ENCODE results near the gene OTULIN. TPM values are rescaled to one million over a fixed set of nuclear protein-coding genes. Genes with fewer than 3 reads are reported as not detected.
A peak's percentile ranks its signal among the peaks of the same experiment; 100 is the strongest.

The OTULIN gene
- total RNA-seq, 1 donor from 2014 or later = 33.0 TPM

DNA sequence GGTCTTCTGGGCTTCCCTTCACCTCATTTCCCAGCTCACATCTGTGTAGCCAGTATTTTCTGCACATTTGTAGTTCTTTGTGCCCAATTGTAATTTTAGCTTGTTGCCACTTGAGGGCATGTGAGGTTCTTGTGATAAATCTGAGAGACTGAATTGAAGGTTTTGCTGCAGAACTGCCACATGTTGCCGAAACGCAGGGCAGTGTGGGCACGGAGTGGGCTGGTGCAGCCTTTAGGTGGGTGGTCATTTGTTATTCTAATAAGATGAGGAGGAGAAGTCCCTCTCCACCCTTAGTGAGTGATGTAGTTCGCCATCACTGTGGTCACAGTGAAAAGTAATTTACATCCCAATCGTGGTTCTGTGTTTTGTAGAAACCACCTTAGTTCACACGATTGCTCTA lies 21.2 kb downstream of the OTULIN start:
- DNase-seq (no peak), ATAC-seq (peak; percentile 30 to 55)
- TF ChIP-seq, protein P1, sequence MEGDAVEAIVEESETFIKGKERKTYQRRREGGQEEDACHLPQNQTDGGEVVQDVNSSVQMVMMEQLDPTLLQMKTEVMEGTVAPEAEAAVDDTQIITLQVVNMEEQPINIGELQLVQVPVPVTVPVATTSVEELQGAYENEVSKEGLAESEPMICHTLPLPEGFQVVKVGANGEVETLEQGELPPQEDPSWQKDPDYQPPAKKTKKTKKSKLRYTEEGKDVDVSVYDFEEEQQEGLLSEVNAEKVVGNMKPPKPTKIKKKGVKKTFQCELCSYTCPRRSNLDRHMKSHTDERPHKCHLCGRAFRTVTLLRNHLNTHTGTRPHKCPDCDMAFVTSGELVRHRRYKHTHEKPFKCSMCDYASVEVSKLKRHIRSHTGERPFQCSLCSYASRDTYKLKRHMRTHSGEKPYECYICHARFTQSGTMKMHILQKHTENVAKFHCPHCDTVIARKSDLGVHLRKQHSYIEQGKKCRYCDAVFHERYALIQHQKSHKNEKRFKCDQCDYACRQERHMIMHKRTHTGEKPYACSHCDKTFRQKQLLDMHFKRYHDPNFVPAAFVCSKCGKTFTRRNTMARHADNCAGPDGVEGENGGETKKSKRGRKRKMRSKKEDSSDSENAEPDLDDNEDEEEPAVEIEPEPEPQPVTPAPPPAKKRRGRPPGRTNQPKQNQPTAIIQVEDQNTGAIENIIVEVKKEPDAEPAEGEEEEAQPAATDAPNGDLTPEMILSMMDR (IDR thresholded peaks at IDR 0.05) = peak; percentile 58
- Histone ChIP-seq H3K4me1 (no peaks in the 10 kb centered on the region), H3K27me3 (ENCODE audit: low read depth) (no peaks in the 10 kb centered on the region), H3K4me3 (no peak overlapping the region), H3K27ac (no peak overlapping the region), H3K9me3 (peaks cover 8% of the 10 kb centered on the region), H3K36me3 (peaks cover 91% of the 10 kb centered on the region)
- intact Hi-C loops (cut with DNase I) = no loop called here

DNA sequence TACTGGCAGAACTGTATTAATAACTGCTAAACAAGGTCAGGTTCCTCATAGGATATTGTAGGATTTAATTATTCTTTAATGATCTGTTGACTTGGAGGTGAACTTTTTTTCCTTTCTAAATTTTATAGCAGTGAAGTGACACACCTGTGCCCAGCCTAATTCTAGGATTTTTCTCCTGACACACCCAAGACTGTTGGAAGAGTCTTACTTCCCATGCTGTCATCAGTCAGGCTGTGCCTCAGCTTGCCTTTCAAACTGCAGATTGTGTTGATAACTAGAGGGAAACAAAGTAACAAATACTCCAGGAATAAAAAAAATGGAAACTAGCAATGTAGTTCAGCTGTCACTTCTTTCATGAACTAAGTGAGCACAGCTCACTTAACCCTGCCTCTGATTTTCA lies 22.0 kb downstream of the OTULIN start:
- intact Hi-C loops (cut with DNase I) = no loop called here
- TF ChIP-seq, protein P1 (IDR thresholded peaks at IDR 0.05) = no peak
- no peak overlapping the region for H3K4me3 ChIP-seq
- peaks cover 91% of the 10 kb centered on the region for H3K36me3 ChIP-seq
- DNase-seq = no peak
- no peak for ATAC-seq
- H3K27me3 ChIP-seq (ENCODE audit: low read depth) = no peaks in the 10 kb centered on the region
- H3K27ac ChIP-seq = no peak overlapping the region
- peaks cover 8% of the 10 kb centered on the region for H3K9me3 ChIP-seq
- no peaks in the 10 kb centered on the region for H3K4me1 ChIP-seq

DNA sequence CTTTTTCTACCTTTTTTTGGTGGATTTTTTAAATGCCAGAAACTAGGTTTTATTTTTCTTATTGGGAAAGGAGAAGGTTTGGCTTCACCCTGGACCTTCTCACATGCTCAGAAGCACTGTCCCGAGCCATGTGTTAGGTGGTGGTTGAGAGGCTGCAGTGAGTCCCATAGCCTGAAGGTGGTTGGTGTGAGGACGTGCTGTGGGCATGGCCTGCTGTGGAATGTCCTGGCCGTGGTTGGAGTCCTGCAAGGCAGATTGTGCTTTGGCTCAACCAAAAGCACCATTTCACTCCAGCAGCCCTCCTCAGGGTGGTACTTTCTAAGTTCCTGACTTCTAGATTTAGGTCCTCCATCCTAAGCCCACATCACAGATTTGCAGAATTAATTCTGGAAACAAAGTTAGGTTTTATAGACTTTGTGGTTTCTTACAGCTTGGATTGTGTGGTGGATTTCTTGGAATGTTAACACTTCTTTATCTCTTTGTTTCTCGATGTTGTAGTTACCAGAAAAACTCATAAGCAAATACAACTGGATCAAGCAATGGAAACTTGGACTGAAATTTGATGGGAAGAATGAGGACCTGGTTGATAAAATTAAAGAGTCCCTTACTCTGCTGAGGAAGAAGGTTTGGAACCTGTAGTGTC lies 22.6 kb downstream of the OTULIN start:
- Histone ChIP-seq H3K27ac (no peak overlapping the region), H3K27me3 (ENCODE audit: low read depth) (no peaks in the 10 kb centered on the region), H3K4me1 (no peaks in the 10 kb centered on the region), H3K4me3 (no peak overlapping the region), H3K36me3 (peaks cover 91% of the 10 kb centered on the region), H3K9me3 (peaks cover 8% of the 10 kb centered on the region)
- TF ChIP-seq, protein P1 (IDR thresholded peaks at IDR 0.05) = no peak
- intact Hi-C loops (cut with DNase I) = no loop called here
- DNase-seq (no peak), ATAC-seq (peak; percentile 50 to 51)

DNA sequence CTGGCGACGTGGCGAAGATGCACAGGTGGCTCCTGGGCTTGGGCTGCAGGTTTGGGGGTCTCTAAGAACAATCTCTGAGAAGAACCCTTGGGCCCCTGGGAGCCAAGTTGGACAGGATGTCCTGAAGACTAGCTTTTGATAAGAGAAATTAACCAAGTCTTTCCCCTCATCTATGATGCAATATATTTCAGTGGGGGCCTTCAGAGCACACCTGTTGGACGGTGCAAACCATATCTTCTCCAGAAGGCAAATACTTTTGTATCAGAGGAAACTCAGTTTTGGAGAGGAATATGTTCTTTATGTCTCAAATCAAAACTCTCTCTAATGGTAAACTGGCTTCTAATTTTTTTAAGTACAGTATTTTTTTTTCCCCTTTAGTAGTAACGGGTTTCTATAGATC lies 28.6 kb downstream of the OTULIN start:
- DNase-seq = no peak
- Histone ChIP-seq H3K9me3 (peaks cover 8% of the 10 kb centered on the region), H3K4me3 (no peak overlapping the region), H3K27ac (no peak overlapping the region), H3K4me1 (no peaks in the 10 kb centered on the region), H3K36me3 (peaks cover 99% of the 10 kb centered on the region), H3K27me3 (ENCODE audit: low read depth) (no peaks in the 10 kb centered on the region)
- no peak for ATAC-seq
- TF ChIP-seq, protein P1 (IDR thresholded peaks at IDR 0.05) = no peak
- intact Hi-C loops (cut with DNase I) = no loop called here

- no peak for ATAC-seq
- no peaks in the 10 kb centered on the region for H3K4me1 ChIP-seq
- no peak overlapping the region for H3K27ac ChIP-seq
- TF ChIP-seq, protein P1 (IDR thresholded peaks at IDR 0.05) = no peak
- H3K4me3 ChIP-seq = no peak overlapping the region
- intact Hi-C loops (cut with DNase I) = no loop called here
- peaks cover 99% of the 10 kb centered on the region for H3K36me3 ChIP-seq
- no peak for DNase-seq
- H3K9me3 ChIP-seq = peaks cover 4% of the 10 kb centered on the region
- H3K27me3 ChIP-seq (ENCODE audit: low read depth) = no peaks in the 10 kb centered on the region
These were observed 30.6 kb downstream of the OTULIN start for GRCh38 chr5:14695152-14695551.

Data from lower lobe of right lung (tissue), 2 donors.